Transverse colon (tissue), 4 donors: ENCODE measurements around the gene MAP3K8. TPM values are rescaled to one million over a fixed set of nuclear protein-coding genes. Genes with fewer than 3 reads are reported as not detected.
A peak's percentile ranks its signal among the peaks of the same experiment; 100 is the strongest.

Experiments used
- DNase-seq: peaks from one replicate; pipeline ENCODE4 v3.0.0-alpha.2; 2019
- H3K27ac ChIP-seq, 4 donors: fragments of 200-600 bp; sonication (generic); 2 replicates each; pipeline ENCODE4 v1.5.1; 2016 to 2018; ENCODE audit warnings: inconsistent platforms in 4 of 4
- H3K27me3 ChIP-seq: fragments of 200-600 bp; sonication (generic); 2 replicates; pipeline ENCODE4 v1.5.1; 2017; ENCODE audit warnings: inconsistent platforms
- H3K36me3 ChIP-seq, 4 donors: fragments of 200-600 bp; sonication (generic); 2 replicates each; pipeline ENCODE4 v1.5.1; 2017 to 2019; ENCODE audit warnings: inconsistent platforms in 4 of 4
- H3K4me1 ChIP-seq, 4 donors: fragments of 200-600 bp; sonication (generic); 2 replicates each; pipeline ENCODE4 v1.5.1; 2017 to 2020; ENCODE audit warnings: inconsistent platforms in 4 of 4
- H3K4me3 ChIP-seq, 4 donors: fragments of 200-600 bp; sonication (generic); 1 replicate in 1 of 4; 2 replicates in 3 of 4; pipeline versions ENCODE4 v1.5.1 to v1.6.1; 2017 to 2019; ENCODE audit warnings: inconsistent platforms in 4 of 4
- H3K9me3 ChIP-seq, 2 donors: fragments of 200-600 bp; sonication (generic); 2 replicates each; pipeline ENCODE4 v1.5.1; 2017 to 2019; ENCODE audit warnings: inconsistent platforms in 2 of 2
- CTCF ChIP-seq, 5 experiments: fragments of 200-600 bp in 3 of 5; fragments of 450-650 bp in 2 of 5; sonication (generic) in 3 of 5; IDR thresholded peaks; 1 replicate in 2 of 5; 2 replicates in 3 of 5; pipeline ENCODE4 v1.5.1; 2016 to 2017; ENCODE audit warnings: antibody characterized with exemption in 5 of 5, inconsistent platforms in 3 of 5, mild to moderate bottlenecking in 2 of 5, moderate library complexity in 1 of 5
- EP300 ChIP-seq: sonication (generic); formaldehyde crosslinking; IDR thresholded peaks from one replicate; pipeline ENCODE4 v1.6.1; 2017; ENCODE audit warnings: antibody characterized with exemption, low read depth
- POLR2A ChIP-seq: fragments of 450-650 bp; IDR thresholded peaks from one replicate; pipeline ENCODE4 v1.6.1; 2016; ENCODE audit warnings: antibody characterized with exemption, mild to moderate bottlenecking, moderate library complexity
- POLR2AphosphoS5 ChIP-seq, 3 donors: sonication (generic); formaldehyde crosslinking; IDR thresholded peaks; one replicate each; pipeline ENCODE4 v1.6.1; 2016; ENCODE audit warnings: antibody characterized with exemption in 3 of 3
- WGBS, 2 donors: methylation state at CpG; one replicate each; pipeline ENCODE4 v1.1.5; 2018; ENCODE audit warnings: low coverage in 1 of 2; 5-methylcytosine and 5-hydroxymethylcytosine counted together
- in situ Hi-C, 4 donors: fragments of 200-750 bp; cut with MboI; loops; one replicate each; pipeline versions ENCODE4 v1.15.0 to v1.15.1; 2017; ENCODE audit warnings: low sequenced_read_pairs in 3 of 4, low pct_ligation_motif_present in 1 of 4, low pct_unique_long_range_greater_than_20kb in 1 of 4
- intact Hi-C: fragments of 100-400 bp; cut with DNase I; formaldehyde crosslinking; loops from one replicate; pipeline ENCODE4 v1.15.1; 2023; ENCODE audit warnings: low total_unique reads
- total RNA-seq, 4 donors: library from RNA; depleted of rRNA; stranded (reverse); fragments of >200 nt; gene quantifications; one replicate each; pipeline ENCODE4 v1.1.0, GENCODE V29; 2016

MAP3K8 gene
- total RNA-seq, 4 donors from 2014 or later, result 2.2 to 26.7 (median 11.8) TPM

- intact Hi-C loops (no loop called here), in situ Hi-C loops (no loop called here)
- H3K27ac ChIP-seq, result peak overlapping the region in 1 of 4 donors; percentile 9
- no peaks in the 10 kb centered on the region for H3K9me3 ChIP-seq
- TF ChIP-seq EP300 (no peak), POLR2AphosphoS5 (IDR thresholded peaks at IDR 0.05) (no peak), CTCF (IDR thresholded peaks at IDR 0.05) (no peak), POLR2A (no peak)
- H3K27me3 ChIP-seq, result no peaks in the 10 kb centered on the region
- peaks cover 0 to 8% (median 3%) of the 10 kb centered on the region in 4 donors for H3K4me1 ChIP-seq
- DNase-seq, result no peak
- no peaks in the 10 kb centered on the region for H3K36me3 ChIP-seq
- no peak overlapping the region for H3K4me3 ChIP-seq
- WGBS, 2 donors, result 50 to 66% methylated on average over 4 of the region's 4 CpGs
These were observed 77.1 kb downstream of the MAP3K8 start for GRCh38 chr10:30510932-30511700.

Other genes starting within 250 kb of the MAP3K8 start
- 10 to 100 TPM in 2 of 4 donors, 1 to 10 TPM in 2; 5.6 to 16.0 (median 10.1) TPM for gene MTPAP, start 84.9 kb upstream of the MAP3K8 start, total RNA-seq
- not detected for gene LYZL2, start 195.6 kb downstream of the MAP3K8 start, total RNA-seq